Endothelial cell (in vitro differentiated cells): ENCODE data around the gene HOXD1. TPM values are rescaled to one million over a fixed set of nuclear protein-coding genes. Genes with fewer than 3 reads are reported as not detected.
A peak's percentile ranks its signal among the peaks of the same experiment; 100 is the strongest.

ENCODE experiments used
- DNase-seq: peaks from one replicate; pipeline ENCODE4 v3.0.0; 2021; ENCODE audit warnings: low spot score
- H3K27ac Mint-ChIP-seq: one replicate; pipeline ENCODE4 v1.8.0; 2021; ENCODE audit warnings: mixed read lengths, inconsistent platforms; ENCODE audit not compliant: unreplicated experiment
- H3K27me3 Mint-ChIP-seq: one replicate; pipeline ENCODE4 v1.8.0; 2021; ENCODE audit warnings: mild to moderate bottlenecking, moderate library complexity, mixed read lengths, inconsistent platforms; ENCODE audit not compliant: unreplicated experiment
- H3K36me3 Mint-ChIP-seq: one replicate; pipeline ENCODE4 v1.8.0; 2021; ENCODE audit warnings: mild to moderate bottlenecking, low read depth, mixed read lengths, inconsistent platforms; ENCODE audit not compliant: unreplicated experiment
- H3K4me1 Mint-ChIP-seq: one replicate; pipeline ENCODE4 v1.8.0; 2021; ENCODE audit warnings: mild to moderate bottlenecking, mixed read lengths, inconsistent platforms; ENCODE audit not compliant: unreplicated experiment
- H3K4me3 Mint-ChIP-seq: one replicate; pipeline ENCODE4 v1.8.0; 2021; ENCODE audit warnings: mild to moderate bottlenecking, mixed read lengths, inconsistent platforms; ENCODE audit not compliant: unreplicated experiment
- H3K9me3 Mint-ChIP-seq: one replicate; pipeline ENCODE4 v1.8.0; 2021; ENCODE audit warnings: mixed read lengths, inconsistent platforms; ENCODE audit not compliant: unreplicated experiment
- CTCF ChIP-seq: fragments of 200-600 bp; sonication (generic); IDR thresholded peaks from one replicate; pipeline ENCODE4 v1.5.0; 2021; ENCODE audit warnings: antibody characterized with exemption; ENCODE audit not compliant: unreplicated experiment
- total RNA-seq: library from RNA; stranded (reverse); fragmentation: NEBNext Ultra II Directional; extraction: Animal tissue kit (Norgen Biotek cat#: 25700); gene quantifications from one replicate; pipeline ENCODE4 v1.2.1, GENCODE V29; 2021; ENCODE audit not compliant: unreplicated experiment

Gene HOXD1
- total RNA-seq, 1 donor from 2014 or later: 3.8 TPM

- Mint-ChIP-seq H3K4me3 (no peak overlapping the region), H3K27me3 (peaks cover 49% of the 10 kb centered on the region), H3K27ac (no peak overlapping the region), H3K9me3 (no peaks in the 10 kb centered on the region), H3K36me3 (no peaks in the 10 kb centered on the region), H3K4me1 (peaks cover 33% of the 10 kb centered on the region)
- no peak for DNase-seq
- TF ChIP-seq CTCF: no peak
Observed at GRCh38 chr2:176160986-176161824, 27.3 kb upstream of the HOXD1 start.

- Mint-ChIP-seq H3K27me3 (peaks cover 48% of the 10 kb centered on the region), H3K4me1 (peaks cover 33% of the 10 kb centered on the region), H3K36me3 (no peaks in the 10 kb centered on the region), H3K4me3 (no peak overlapping the region), H3K27ac (no peak overlapping the region), H3K9me3 (no peaks in the 10 kb centered on the region)
- TF ChIP-seq CTCF: no peak
- no peak for DNase-seq
Observed at GRCh38 chr2:176161825-176162626, 26.4 kb upstream of the HOXD1 start.

DNA sequence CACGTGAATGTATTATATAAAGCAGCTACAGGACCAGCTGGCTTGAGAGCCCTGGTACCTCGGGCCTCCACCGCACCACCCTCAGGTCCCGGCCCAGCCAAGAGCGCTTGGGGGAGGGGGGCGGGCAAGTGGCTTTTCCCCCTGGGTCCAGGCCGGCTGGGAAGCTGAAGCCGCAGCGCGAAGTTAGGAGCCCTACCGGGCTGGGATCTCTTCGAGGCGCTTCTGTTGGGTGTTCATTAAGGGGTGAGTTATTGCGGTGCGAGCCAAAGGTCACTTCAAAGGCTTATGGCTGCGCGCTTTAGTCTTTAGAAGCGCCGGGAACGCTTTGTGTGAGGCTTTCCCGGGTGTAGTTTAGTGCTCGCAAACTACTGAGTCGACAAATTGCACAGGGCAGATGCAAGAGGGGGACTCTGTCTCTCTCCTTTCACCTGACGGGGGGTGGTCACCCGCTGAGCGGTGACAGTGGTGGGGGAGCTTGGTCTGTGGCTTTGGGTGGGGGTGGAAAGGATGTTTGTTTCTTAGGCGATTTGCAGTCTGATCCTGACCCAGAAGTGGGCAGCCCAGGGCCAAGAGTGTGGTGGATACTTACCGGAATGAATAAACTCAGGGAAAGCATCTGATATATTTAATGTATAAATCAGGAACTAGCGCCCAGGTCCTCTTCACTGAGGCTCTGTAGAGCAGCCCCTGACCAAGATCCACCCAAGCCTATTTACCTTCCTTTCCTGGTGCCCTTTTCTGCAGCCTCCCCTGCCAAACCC is 25.4 kb upstream of the HOXD1 start:
- H3K9me3 Mint-ChIP-seq: no peaks in the 10 kb centered on the region
- H3K4me1 Mint-ChIP-seq: peaks cover 26% of the 10 kb centered on the region
- H3K27me3 Mint-ChIP-seq: peaks cover 44% of the 10 kb centered on the region
- no peaks in the 10 kb centered on the region for H3K36me3 Mint-ChIP-seq
- DNase-seq: no peak
- no peak overlapping the region for H3K4me3 Mint-ChIP-seq
- peak overlapping the region; percentile 48 for H3K27ac Mint-ChIP-seq
- TF ChIP-seq CTCF: no peak

- Mint-ChIP-seq H3K9me3 (no peaks in the 10 kb centered on the region), H3K27ac (no peak overlapping the region), H3K4me3 (no peak overlapping the region), H3K36me3 (no peaks in the 10 kb centered on the region), H3K27me3 (peaks cover 41% of the 10 kb centered on the region), H3K4me1 (peaks cover 22% of the 10 kb centered on the region)
- no peak for DNase-seq
- no peak for TF ChIP-seq CTCF
Observed at GRCh38 chr2:176163672-176164056, 24.8 kb upstream of the HOXD1 start.
